Right ventricle myocardium inferior (tissue), 1 donor: Measurements from ENCODE around the gene SPPL2C. TPM values are rescaled to one million over a fixed set of nuclear protein-coding genes. Genes with fewer than 3 reads are reported as not detected.

Source experiments
- ATAC-seq: fragments of 200-7000 bp; cut with Tn5 transposase; one replicate; pipeline ENCODE4 v1.9.1; 2020; ENCODE audit warnings: mild to moderate bottlenecking, moderate library complexity
- DNase-seq: peaks from one replicate; pipeline ENCODE4 v3.0.0; 2021; ENCODE audit errors: missing footprints
- intact Hi-C: fragments of 100-400 bp; cut with DNase I; formaldehyde crosslinking; loops from one replicate; pipeline ENCODE4 v1.11.0; 2022
- total RNA-seq: library from RNA; stranded (reverse); fragmentation: NEBNext Ultra II Directional; extraction: Animal tissue kit (Norgen Biotek cat#: 25700); gene quantifications from one replicate; pipeline ENCODE4 v1.2.1, GENCODE V29; 2021
- donor health status: DM: no; HTN: yes; CAD: no; lungs with severe emphysema.

SPPL2C gene
- total RNA-seq, 1 donor from 2014 or later = not detected

- DNase-seq (no peak), ATAC-seq (no peak)
- intact Hi-C loops = no loop called here
These were observed 19.4 kb downstream of the SPPL2C start for GRCh38 chr17:45863857-45864654.

- DNase-seq (no peak), ATAC-seq (no peak)
- intact Hi-C loops = no loop called here
These were observed 22.5 kb downstream of the SPPL2C start for GRCh38 chr17:45867171-45867570.

- no peak for ATAC-seq
- DNase-seq = no peak
- intact Hi-C loops = no loop called here
These were observed 23.0 kb downstream of the SPPL2C start for GRCh38 chr17:45867702-45868101.

- intact Hi-C loops = no loop called here
- DNase-seq = no peak
- ATAC-seq = no peak
These were observed 23.6 kb downstream of the SPPL2C start for GRCh38 chr17:45868276-45868675.

- no peak for ATAC-seq
- intact Hi-C loops = no loop called here
- DNase-seq = no peak
These were observed 25.1 kb downstream of the SPPL2C start for GRCh38 chr17:45869676-45870341.

GRCh38 chr17:45870342-45870974 lies 25.8 kb downstream of the SPPL2C start:
- no peak for ATAC-seq
- intact Hi-C loops = no loop called here
- no peak for DNase-seq

GRCh38 chr17:45871718-45872117 lies 27.0 kb downstream of the SPPL2C start:
- intact Hi-C loops = no loop called here
- no peak for ATAC-seq
- no peak for DNase-seq

- intact Hi-C loops = no loop called here
- no peak for ATAC-seq
These were observed 29.0 kb downstream of the SPPL2C start for GRCh38 chr17:45873728-45874127.

GRCh38 chr17:45874151-45874550 lies 29.5 kb downstream of the SPPL2C start:
- ATAC-seq = no peak
- intact Hi-C loops = no loop called here
- DNase-seq = no peak

More at GRCh38 chr17:45873728-45874127, 29.0 kb downstream of the SPPL2C start:
- no peak for DNase-seq

- intact Hi-C loops = no loop called here
- DNase-seq (no peak), ATAC-seq (no peak)
These were observed 31.9 kb downstream of the SPPL2C start for GRCh38 chr17:45876539-45876938.

GRCh38 chr17:45877467-45877866 lies 32.8 kb downstream of the SPPL2C start:
- intact Hi-C loops = no loop called here
- ATAC-seq (no peak), DNase-seq (no peak)

- intact Hi-C loops = no loop called here
- no peak for DNase-seq
These were observed 38.4 kb downstream of the SPPL2C start for GRCh38 chr17:45883063-45883462.

GRCh38 chr17:45886852-45887251 lies 42.2 kb downstream of the SPPL2C start:
- DNase-seq = no peak
- no peak for ATAC-seq
- intact Hi-C loops = no loop called here

More at GRCh38 chr17:45883063-45883462, 38.4 kb downstream of the SPPL2C start:
- ATAC-seq = no peak

- intact Hi-C loops = no loop called here
- ATAC-seq (no peak), DNase-seq (no peak)
These were observed 43.7 kb downstream of the SPPL2C start for GRCh38 chr17:45888392-45888791.

- DNase-seq (no peak), ATAC-seq (no peak)
- intact Hi-C loops = no loop called here
These were observed 44.9 kb downstream of the SPPL2C start for GRCh38 chr17:45889579-45889978.

GRCh38 chr17:45893725-45894021 lies 49.0 kb downstream of the SPPL2C start:
- no peak for ATAC-seq
- intact Hi-C loops = loop anchor here (2.0 kb wide), 1 partner anchor 55 kb away; no protein-coding TSS in a partner anchor
- no peak for DNase-seq

- intact Hi-C loops = loop anchor here (2.0 kb wide), 1 partner anchor 55 kb away; no protein-coding TSS in a partner anchor
- DNase-seq (peak; percentile 94), ATAC-seq (peak; percentile 98)
These were observed 49.5 kb downstream of the SPPL2C start, which contains the start of gene MAPT for GRCh38 chr17:45894022-45894784. Gene MAPT (plus strand): TSS chr17:45894554. CDS start chr17:45962338, 67,784 bp downstream.

- DNase-seq (no peak), ATAC-seq (no peak)
- intact Hi-C loops = loop anchor here (2.0 kb wide), 1 partner anchor 53 kb away; no protein-coding TSS in a partner anchor
These were observed 50.8 kb downstream of the SPPL2C start for GRCh38 chr17:45895304-45895968.
